GM12892 (cell line): ENCODE results near the gene SPATA2L.
"Not testable (repeated sequence)": the region's sequence is repeated elsewhere in the genome, so short reads cannot be mapped to it uniquely, and the experiment has no call there.

ENCODE experiments used
- DNase-seq: peaks from one replicate; pipeline ENCODE4 v3.0.0; 2011; ENCODE audit not compliant: insufficient read length
- FAIRE-seq: peaks from 2 replicates; lab custom pipeline; 2011; peaks lifted over from hg19 to GRCh38; lab: Jason Lieb, UNC
- POLR2A ChIP-seq: IDR thresholded peaks from 2 replicates; pipeline ENCODE4 v1.6.1; 2011; ENCODE audit warnings: low read depth, low read length, control low read depth
- POLR2AphosphoS5 ChIP-seq: IDR thresholded peaks from 2 replicates; pipeline ENCODE4 v1.6.1; 2011; ENCODE audit warnings: low read depth, low read length, control low read depth
- TAF1 ChIP-seq: IDR thresholded peaks from 2 replicates; pipeline ENCODE4 v1.6.1; 2011; ENCODE audit warnings: low read depth, mild to moderate bottlenecking, control low read depth, low read length, borderline replicate concordance

Gene SPATA2L

DNA sequence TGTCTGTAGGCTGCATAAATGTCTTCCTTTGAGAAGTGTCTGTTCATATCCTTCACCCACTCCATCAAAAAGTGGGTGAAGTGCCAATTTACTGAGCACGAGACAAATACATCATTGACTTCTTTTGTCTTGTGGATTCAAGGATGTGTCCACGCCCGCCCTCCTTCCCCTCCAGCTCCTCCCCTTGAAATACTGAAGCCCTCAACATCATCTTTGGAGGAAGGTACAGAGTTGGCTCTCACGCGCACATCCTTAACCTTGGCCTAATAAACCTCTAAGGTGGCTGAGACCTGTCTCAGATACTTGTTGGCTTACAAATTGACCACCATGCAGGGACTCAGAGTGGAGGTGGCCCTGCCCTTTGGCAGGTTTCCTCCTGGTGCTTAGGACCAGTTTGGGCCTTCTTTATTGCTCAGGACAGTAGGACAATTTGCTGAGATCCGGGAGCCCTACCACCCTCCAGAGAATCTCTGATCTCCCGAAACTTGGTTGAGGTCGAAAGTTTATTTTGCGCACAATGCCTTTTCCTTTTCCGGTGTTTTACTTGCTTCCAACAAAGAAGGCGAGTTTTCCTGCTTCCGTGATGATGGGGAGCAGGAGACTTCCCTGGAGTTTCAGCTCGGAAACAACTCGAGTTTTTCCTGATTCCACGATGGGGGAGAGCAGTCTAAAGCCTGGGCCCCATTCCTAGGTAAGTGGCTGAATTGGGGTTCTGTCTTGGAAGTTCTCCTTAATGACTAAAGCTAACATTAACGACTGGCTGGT is 29.1 kb downstream of the SPATA2L start:
- FAIRE-seq: no peak

GRCh38 chr16:89671565-89671964 is 29.9 kb downstream of the SPATA2L start:
- FAIRE-seq, DNase-seq: not testable (repeated sequence)

More for the DNA sequence above, 29.1 kb downstream of the SPATA2L start:
- TF ChIP-seq POLR2AphosphoS5 (no peak), TAF1 (no peak), POLR2A (no peak)
- no peak for DNase-seq

- TF ChIP-seq POLR2A (no peak), POLR2AphosphoS5 (no peak), TAF1 (no peak)
- DNase-seq (no peak), FAIRE-seq (no peak)
Measured at GRCh38 chr16:89670496-89671431, 30.7 kb downstream of the SPATA2L start.

- FAIRE-seq: no peak
- TF ChIP-seq POLR2A (no peak), POLR2AphosphoS5 (no peak), TAF1 (no peak)
- no peak for DNase-seq
Measured at GRCh38 chr16:89669755-89670154, 31.8 kb downstream of the SPATA2L start.

DNA sequence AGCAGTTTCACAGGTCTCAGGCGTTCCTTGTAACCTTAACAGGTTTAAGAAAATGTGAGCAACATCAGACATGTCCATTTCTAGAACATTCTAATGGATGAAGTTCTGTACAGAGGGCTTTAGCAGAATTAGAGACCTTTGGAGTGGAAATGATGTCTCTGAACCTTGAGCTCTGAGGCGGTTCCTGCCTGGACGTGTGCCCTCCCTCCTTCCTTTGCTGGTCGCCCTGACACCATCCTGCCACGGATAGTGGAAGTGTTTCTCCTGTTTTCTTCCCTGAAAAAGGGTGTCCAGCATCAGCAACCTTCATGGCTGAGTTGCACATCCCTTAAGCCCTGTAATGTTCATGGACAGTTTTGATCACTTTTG is 32.7 kb downstream of the SPATA2L start:
- TF ChIP-seq POLR2AphosphoS5: no peak
- TF ChIP-seq POLR2A: no peak
- TF ChIP-seq TAF1: no peak
- FAIRE-seq: no peak
- DNase-seq: no peak

DNA sequence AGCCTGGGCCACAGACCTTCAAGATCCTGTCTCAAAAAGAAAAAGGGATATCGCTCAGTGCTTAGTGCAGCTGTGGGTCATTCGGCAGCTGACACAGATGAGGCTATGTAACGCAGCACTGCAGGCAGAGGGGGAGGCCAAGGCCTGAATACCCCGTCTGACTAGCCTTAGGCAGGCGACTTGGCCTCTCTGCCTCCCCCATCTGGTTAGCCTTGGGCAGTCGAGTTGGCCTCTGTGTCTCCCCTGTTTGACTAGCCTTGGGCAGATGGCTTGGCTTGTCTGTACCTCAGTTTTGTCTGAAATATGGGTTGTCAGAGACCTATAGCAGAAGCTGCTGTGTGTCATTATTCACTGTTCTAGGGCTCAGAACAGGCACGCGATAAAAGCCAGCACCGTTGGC is 33.9 kb downstream of the SPATA2L start:
- TF ChIP-seq TAF1 (no peak), POLR2AphosphoS5 (no peak), POLR2A (no peak)
- FAIRE-seq (no peak), DNase-seq (no peak)

DNA sequence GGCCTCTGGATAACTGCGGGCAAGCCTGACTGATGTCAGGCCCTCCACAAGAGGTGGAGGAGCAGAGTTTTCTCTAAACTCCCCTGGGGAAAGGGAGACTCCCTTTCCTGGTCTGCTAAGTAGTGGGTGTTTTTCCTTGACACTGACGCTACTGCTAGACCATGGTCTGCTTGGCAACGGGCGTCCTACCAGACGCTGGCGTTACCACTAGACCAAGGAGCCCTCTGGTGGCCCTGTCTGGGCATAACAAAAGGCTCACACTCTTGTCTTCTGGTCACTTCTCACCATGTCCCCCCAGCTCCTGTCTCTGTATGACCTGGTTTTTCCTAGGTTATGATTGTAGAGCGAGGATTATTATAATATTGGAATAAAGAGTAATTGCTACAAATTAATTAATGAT is 34.5 kb downstream of the SPATA2L start:
- DNase-seq: not testable (repeated sequence)
- peak; percentile 71 for FAIRE-seq

DNA sequence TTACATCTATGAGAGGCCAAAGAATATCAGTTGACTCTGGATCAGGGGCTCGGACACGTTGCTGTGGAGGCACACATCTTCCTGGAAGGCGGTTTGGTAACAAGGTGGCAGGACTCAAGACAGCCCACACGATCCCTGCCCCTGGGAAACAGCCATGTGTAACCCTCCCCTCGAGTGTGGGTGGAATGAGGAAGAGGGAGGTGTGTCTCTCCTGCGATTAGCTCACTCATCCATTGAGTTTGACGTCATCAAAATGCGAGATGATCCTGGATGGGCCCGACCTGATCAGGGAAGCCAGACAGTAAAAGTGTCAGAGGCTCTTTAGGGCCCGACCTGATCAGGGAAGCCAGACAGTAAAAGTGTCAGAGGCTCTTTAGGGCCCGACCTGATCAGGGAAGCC is 37.3 kb downstream of the SPATA2L start:
- DNase-seq, FAIRE-seq: not testable (repeated sequence)

- FAIRE-seq (no peak), DNase-seq (no peak)
- TF ChIP-seq POLR2A (no peak), TAF1 (no peak), POLR2AphosphoS5 (no peak)
Measured at GRCh38 chr16:89661215-89661614, 40.3 kb downstream of the SPATA2L start.

GRCh38 chr16:89660146-89660545 is 41.4 kb downstream of the SPATA2L start:
- TF ChIP-seq POLR2AphosphoS5 (no peak), TAF1 (no peak), POLR2A (no peak)
- FAIRE-seq (no peak), DNase-seq (no peak)

- FAIRE-seq: no peak
- TF ChIP-seq TAF1 (no peak), POLR2A (no peak), POLR2AphosphoS5 (no peak)
- DNase-seq: no peak
Measured at GRCh38 chr16:89658221-89658879, 43.2 kb downstream of the SPATA2L start.
